ENCODE measurements around the gene CADM2.
"Not testable (repeated sequence)": the region's sequence is repeated elsewhere in the genome, so short reads cannot be mapped to it uniquely, and the experiment has no call there.

The CADM2 gene

GRCh38 chr3:85102781-85103180 lies 144.0 kb downstream of the CADM2 start:
- no peaks in the 10 kb centered on the region for H3K27me3 ChIP-seq (ENCODE audit: control insufficient read depth in 1 of 2, insufficient read depth in 1 of 2, low read length in 2 of 2)
- H3K23ac ChIP-seq (ENCODE audit: low read length in 2 of 2) = no peak overlapping the region
- H2BK15ac ChIP-seq (ENCODE audit: low read depth, poor library complexity, severe bottlenecking) = no peak overlapping the region
- no peaks in the 10 kb centered on the region for H3K4me1 ChIP-seq (ENCODE audit: control insufficient read depth, insufficient read depth, low read depth, low read length)
- no peak overlapping the region for H3K9ac ChIP-seq (ENCODE audit: low read length)
- no peak for DNase-seq
- no peak overlapping the region for H4K91ac ChIP-seq (ENCODE audit: low read length)
- H2BK12ac ChIP-seq (ENCODE audit: low read length in 2 of 2) = no peak overlapping the region
- H3K4me3 ChIP-seq (ENCODE audit: insufficient read depth in 1 of 2, low read depth in 1 of 2, low read length in 2 of 2) = no peak overlapping the region
- no peak overlapping the region for H4K8ac ChIP-seq (ENCODE audit: low read length)
- no peak overlapping the region for H3K18ac ChIP-seq (ENCODE audit: low read depth in 1 of 2, low read length in 2 of 2)
- H2BK120ac ChIP-seq (ENCODE audit: low read depth, low read length) = no peak overlapping the region
- H3K27ac ChIP-seq (ENCODE audit: low read length, poor library complexity, severe bottlenecking) = no peak overlapping the region
- H2AK5ac ChIP-seq (ENCODE audit: low read length, severe bottlenecking) = no peak overlapping the region
- no peak overlapping the region for H3K14ac ChIP-seq (ENCODE audit: low read length in 2 of 2)
- H2BK5ac ChIP-seq (ENCODE audit: low read depth, low read length, poor library complexity, severe bottlenecking) = no peak overlapping the region
- no peaks in the 10 kb centered on the region for H3K36me3 ChIP-seq (ENCODE audit: control insufficient read depth in 1 of 2, insufficient read depth in 2 of 2, low read depth in 1 of 2, low read length in 2 of 2)
- 100% methylated on average over 1 of the region's 1 CpG for WGBS
- H3K4ac ChIP-seq (ENCODE audit: low read depth in 1 of 2, low read length in 2 of 2) = no peak overlapping the region
- H3K4me2 ChIP-seq (ENCODE audit: low read length, poor library complexity, severe bottlenecking) = no peak overlapping the region
- H3K79me1 ChIP-seq (replicated peaks; ENCODE audit: low read length, poor library complexity, severe bottlenecking) = no peaks in the 10 kb centered on the region
- H3K9me3 ChIP-seq (ENCODE audit: control insufficient read depth, low read length) = no peaks in the 10 kb centered on the region
- H2AFZ ChIP-seq (ENCODE audit: low read depth, low read length) = no peak overlapping the region

- Histone ChIP-seq H3K36me3 (ENCODE audit: control insufficient read depth in 1 of 2, insufficient read depth in 2 of 2, low read depth in 1 of 2, low read length in 2 of 2) (no peaks in the 10 kb centered on the region), H2BK120ac (ENCODE audit: low read depth, low read length) (no peak overlapping the region), H3K27ac (ENCODE audit: low read length, poor library complexity, severe bottlenecking) (no peak overlapping the region), H3K14ac (ENCODE audit: low read length in 2 of 2) (no peak overlapping the region), H3K4ac (ENCODE audit: low read depth in 1 of 2, low read length in 2 of 2) (no peak overlapping the region), H4K91ac (ENCODE audit: low read length) (no peak overlapping the region), H2BK12ac (ENCODE audit: low read length in 2 of 2) (no peak overlapping the region), H3K9me3 (ENCODE audit: control insufficient read depth, low read length) (no peaks in the 10 kb centered on the region), H3K79me1 (replicated peaks; ENCODE audit: low read length, poor library complexity, severe bottlenecking) (no peaks in the 10 kb centered on the region), H3K9ac (ENCODE audit: low read length) (no peak overlapping the region), H3K4me1 (ENCODE audit: control insufficient read depth, insufficient read depth, low read depth, low read length) (no peaks in the 10 kb centered on the region), H3K4me2 (ENCODE audit: low read length, poor library complexity, severe bottlenecking) (no peak overlapping the region), H2BK5ac (ENCODE audit: low read depth, low read length, poor library complexity, severe bottlenecking) (no peak overlapping the region), H3K18ac (ENCODE audit: low read depth in 1 of 2, low read length in 2 of 2) (no peak overlapping the region), H2BK15ac (ENCODE audit: low read depth, poor library complexity, severe bottlenecking) (no peak overlapping the region), H3K27me3 (ENCODE audit: control insufficient read depth in 1 of 2, insufficient read depth in 1 of 2, low read length in 2 of 2) (no peaks in the 10 kb centered on the region), H3K23ac (ENCODE audit: low read length in 2 of 2) (no peak overlapping the region), H2AFZ (ENCODE audit: low read depth, low read length) (no peak overlapping the region), H4K8ac (ENCODE audit: low read length) (no peak overlapping the region), H2AK5ac (ENCODE audit: low read length, severe bottlenecking) (no peak overlapping the region), H3K4me3 (ENCODE audit: insufficient read depth in 1 of 2, low read depth in 1 of 2, low read length in 2 of 2) (no peak overlapping the region)
- no peak for DNase-seq
- no CpG with 5 or more reads among the region's 2 CpGs for WGBS
Measured at GRCh38 chr3:85110393-85110792, 151.6 kb downstream of the CADM2 start.

GRCh38 chr3:85120879-85121278 lies 162.1 kb downstream of the CADM2 start:
- no peak overlapping the region for H2BK15ac ChIP-seq (ENCODE audit: low read depth, poor library complexity, severe bottlenecking)
- no peaks in the 10 kb centered on the region for H3K36me3 ChIP-seq (ENCODE audit: control insufficient read depth in 1 of 2, insufficient read depth in 2 of 2, low read depth in 1 of 2, low read length in 2 of 2)
- H2BK120ac ChIP-seq (ENCODE audit: low read depth, low read length) = no peak overlapping the region
- no peak overlapping the region for H3K9ac ChIP-seq (ENCODE audit: low read length)
- H3K9me3 ChIP-seq (ENCODE audit: control insufficient read depth, low read length) = peaks cover 4% of the 10 kb centered on the region
- no peak overlapping the region for H3K4me3 ChIP-seq (ENCODE audit: insufficient read depth in 1 of 2, low read depth in 1 of 2, low read length in 2 of 2)
- no peak overlapping the region for H3K27ac ChIP-seq (ENCODE audit: low read length, poor library complexity, severe bottlenecking)
- H3K27me3 ChIP-seq (ENCODE audit: control insufficient read depth in 1 of 2, insufficient read depth in 1 of 2, low read length in 2 of 2) = no peaks in the 10 kb centered on the region
- H2BK12ac ChIP-seq (ENCODE audit: low read length in 2 of 2) = no peak overlapping the region
- H4K8ac ChIP-seq (ENCODE audit: low read length) = no peak overlapping the region
- H2AFZ ChIP-seq (ENCODE audit: low read depth, low read length) = no peak overlapping the region
- H3K79me1 ChIP-seq (replicated peaks; ENCODE audit: low read length, poor library complexity, severe bottlenecking) = no peaks in the 10 kb centered on the region
- H3K4ac ChIP-seq (ENCODE audit: low read depth in 1 of 2, low read length in 2 of 2) = no peak overlapping the region
- H2BK5ac ChIP-seq (ENCODE audit: low read depth, low read length, poor library complexity, severe bottlenecking) = no peak overlapping the region
- no peak overlapping the region for H2AK5ac ChIP-seq (ENCODE audit: low read length, severe bottlenecking)
- 63% methylated on average over 2 of the region's 2 CpGs for WGBS
- no peak overlapping the region for H3K4me2 ChIP-seq (ENCODE audit: low read length, poor library complexity, severe bottlenecking)
- H3K14ac ChIP-seq (ENCODE audit: low read length in 2 of 2) = no peak overlapping the region
- no peak for DNase-seq
- H3K23ac ChIP-seq (ENCODE audit: low read length in 2 of 2) = no peak overlapping the region
- no peak overlapping the region for H4K91ac ChIP-seq (ENCODE audit: low read length)
- H3K18ac ChIP-seq (ENCODE audit: low read depth in 1 of 2, low read length in 2 of 2) = no peak overlapping the region
- no peaks in the 10 kb centered on the region for H3K4me1 ChIP-seq (ENCODE audit: control insufficient read depth, insufficient read depth, low read depth, low read length)

- 90% methylated on average over 13 of the region's 13 CpGs for WGBS
- H3K4me1 ChIP-seq (ENCODE audit: control insufficient read depth, insufficient read depth, low read depth, low read length); H3K18ac ChIP-seq (ENCODE audit: low read depth in 1 of 2, low read length in 2 of 2): not testable (repeated sequence)
Measured at GRCh38 chr3:85132864-85133263, 174.1 kb downstream of the CADM2 start.

More at GRCh38 chr3:85132864-85133263, 174.1 kb downstream of the CADM2 start:
- H3K4me3 ChIP-seq (ENCODE audit: insufficient read depth in 1 of 2, low read depth in 1 of 2, low read length in 2 of 2); H2AK5ac ChIP-seq (ENCODE audit: low read length, severe bottlenecking); H3K9ac ChIP-seq (ENCODE audit: low read length); H4K8ac ChIP-seq (ENCODE audit: low read length); H3K27ac ChIP-seq (ENCODE audit: low read length, poor library complexity, severe bottlenecking); H3K4me2 ChIP-seq (ENCODE audit: low read length, poor library complexity, severe bottlenecking); DNase-seq; H3K79me1 ChIP-seq (replicated peaks; ENCODE audit: low read length, poor library complexity, severe bottlenecking); H4K91ac ChIP-seq (ENCODE audit: low read length); H2BK120ac ChIP-seq (ENCODE audit: low read depth, low read length); H2BK15ac ChIP-seq (ENCODE audit: low read depth, poor library complexity, severe bottlenecking); H3K27me3 ChIP-seq (ENCODE audit: control insufficient read depth in 1 of 2, insufficient read depth in 1 of 2, low read length in 2 of 2); H3K4ac ChIP-seq (ENCODE audit: low read depth in 1 of 2, low read length in 2 of 2); H3K9me3 ChIP-seq (ENCODE audit: control insufficient read depth, low read length); H3K23ac ChIP-seq (ENCODE audit: low read length in 2 of 2); H3K36me3 ChIP-seq (ENCODE audit: control insufficient read depth in 1 of 2, insufficient read depth in 2 of 2, low read depth in 1 of 2, low read length in 2 of 2); H2BK12ac ChIP-seq (ENCODE audit: low read length in 2 of 2); H2AFZ ChIP-seq (ENCODE audit: low read depth, low read length); H2BK5ac ChIP-seq (ENCODE audit: low read depth, low read length, poor library complexity, severe bottlenecking); H3K14ac ChIP-seq (ENCODE audit: low read length in 2 of 2): not testable (repeated sequence)

Data from mesenchymal stem cell (in vitro differentiated cells and primary cell).